Measurements from ENCODE around the gene PRG2.
A peak's percentile ranks its signal among the peaks of the same experiment; 100 is the strongest.
"Not testable (repeated sequence)": the region's sequence is repeated elsewhere in the genome, so short reads cannot be mapped to it uniquely, and the experiment has no call there.

The PRG2 gene

DNA sequence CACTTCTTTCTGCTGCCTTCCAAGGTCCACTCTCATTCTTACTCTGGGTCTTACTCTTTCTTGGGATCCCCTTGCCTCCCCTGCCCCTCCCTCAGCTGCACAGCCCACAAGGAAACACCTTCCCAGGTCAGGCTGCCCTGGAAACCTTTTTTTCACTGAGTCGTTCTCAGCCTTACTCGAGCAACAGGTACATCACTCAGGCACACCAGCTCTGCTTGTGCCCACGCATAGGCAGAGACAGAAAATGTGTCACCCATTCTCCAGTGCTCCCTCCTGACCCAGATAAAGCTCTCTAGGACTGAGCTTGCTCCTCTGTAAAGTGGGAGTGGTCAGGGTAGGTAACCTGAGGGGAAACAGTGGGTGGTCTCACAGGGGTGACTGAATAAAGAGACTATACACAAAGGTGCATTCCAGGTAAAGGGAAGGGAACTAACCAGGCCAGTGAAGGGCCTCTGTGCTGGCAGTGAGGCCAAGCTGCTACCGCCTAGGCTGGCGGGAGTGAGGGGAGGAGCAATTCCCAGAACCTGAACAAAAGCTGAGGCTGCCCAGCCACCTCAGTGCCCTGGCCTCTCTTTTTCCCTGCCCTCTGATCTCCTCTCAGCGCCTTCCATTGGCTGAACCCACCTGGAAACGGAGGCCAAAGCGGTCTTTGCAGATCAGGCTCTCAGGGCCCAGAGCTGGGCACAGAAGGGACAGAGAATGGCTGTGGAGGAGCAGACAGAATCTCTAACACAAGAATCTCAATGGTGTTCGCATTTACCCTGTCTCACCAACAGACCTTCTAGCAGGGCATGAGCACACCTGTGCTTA, 25.4 kb downstream of the PRG2 start:
- no peak for DNase-seq (ENCODE audit: low read depth)

DNA sequence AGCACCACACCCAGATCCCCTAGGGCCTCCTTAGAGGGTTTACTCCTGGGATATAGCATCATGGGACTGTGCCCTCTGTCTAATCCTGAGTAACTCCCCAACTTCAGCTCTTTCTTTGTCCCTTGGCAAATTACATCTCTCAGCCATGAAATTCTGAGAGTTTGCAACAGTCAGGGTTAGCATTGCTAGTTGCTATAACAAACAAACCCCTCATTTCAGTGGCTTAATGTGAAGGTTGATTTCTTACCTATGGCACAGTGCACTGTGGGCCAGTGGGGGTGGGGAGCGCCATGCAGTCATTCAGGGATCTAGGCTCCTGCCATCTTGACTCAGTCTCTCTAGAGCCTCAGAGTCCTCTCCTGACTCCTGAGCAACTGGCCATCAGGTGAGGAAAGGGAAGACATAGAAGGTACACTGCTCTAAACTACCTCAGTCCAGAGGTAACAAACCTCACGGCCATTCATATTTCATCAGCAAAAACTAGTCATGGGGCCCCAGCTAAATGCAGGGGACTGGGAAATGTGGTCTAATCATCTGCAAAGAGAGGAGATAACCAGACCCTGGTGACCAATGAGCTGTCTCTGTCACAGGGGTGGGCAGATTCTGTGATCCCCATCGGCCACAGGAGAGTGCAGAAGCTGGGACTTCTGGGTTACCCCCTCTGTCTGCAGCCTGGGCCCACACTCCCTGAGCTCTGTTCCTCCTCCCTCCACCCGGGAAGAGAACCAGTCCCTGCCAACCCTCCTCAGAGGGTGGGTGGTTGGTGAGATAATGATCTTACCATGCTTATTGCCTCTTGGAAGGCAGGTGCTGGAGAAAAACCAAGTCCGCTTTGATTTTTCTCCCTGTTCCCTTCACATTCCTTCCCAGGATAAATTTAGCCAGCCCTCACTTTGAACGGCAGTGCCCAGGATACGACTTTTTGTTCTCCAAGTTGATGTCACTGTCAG, 27.0 kb downstream of the PRG2 start:
- no peak for DNase-seq (ENCODE audit: low read depth)

DNA sequence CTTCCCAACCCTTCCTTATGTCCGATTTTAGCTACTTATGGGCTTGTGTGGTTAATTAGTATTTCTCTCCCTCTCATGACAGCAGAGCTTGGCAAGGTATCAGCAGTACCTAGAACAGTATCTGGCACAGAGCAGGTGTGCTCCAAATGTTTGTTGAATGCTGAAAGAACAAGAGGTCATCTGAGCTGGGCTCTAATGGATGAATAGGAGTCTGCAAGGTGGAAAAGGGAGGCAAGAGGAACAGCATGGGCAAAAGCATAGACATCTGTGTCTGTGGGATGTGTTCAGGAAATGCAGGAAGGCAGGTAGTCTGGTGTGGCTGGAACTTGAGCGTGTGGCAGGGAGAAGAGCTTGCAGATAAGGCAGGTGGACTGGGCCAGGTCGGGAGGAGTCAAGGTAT, 28.5 kb downstream of the PRG2 start:
- DNase-seq (ENCODE audit: low read depth), result no peak

DNA sequence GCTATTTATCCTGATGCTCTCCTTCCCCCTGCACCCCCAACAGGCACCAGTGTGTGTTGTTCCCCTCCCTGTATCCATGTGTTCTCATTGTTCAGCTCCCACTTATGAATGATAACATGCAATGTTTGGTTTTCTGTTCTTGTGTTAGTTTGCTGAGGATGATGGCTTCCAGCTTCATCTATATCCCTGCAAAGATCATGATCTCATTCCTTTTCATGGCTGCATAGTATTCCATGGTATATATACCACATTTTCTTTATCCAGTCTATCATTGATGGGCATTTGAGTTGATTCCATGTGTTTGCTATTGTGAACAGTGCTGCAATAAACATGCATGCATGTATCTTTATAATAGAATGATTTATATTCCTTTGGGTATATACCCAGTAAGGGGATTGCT, 29.0 kb downstream of the PRG2 start:
- not testable (repeated sequence) for DNase-seq (ENCODE audit: low read depth)

DNA sequence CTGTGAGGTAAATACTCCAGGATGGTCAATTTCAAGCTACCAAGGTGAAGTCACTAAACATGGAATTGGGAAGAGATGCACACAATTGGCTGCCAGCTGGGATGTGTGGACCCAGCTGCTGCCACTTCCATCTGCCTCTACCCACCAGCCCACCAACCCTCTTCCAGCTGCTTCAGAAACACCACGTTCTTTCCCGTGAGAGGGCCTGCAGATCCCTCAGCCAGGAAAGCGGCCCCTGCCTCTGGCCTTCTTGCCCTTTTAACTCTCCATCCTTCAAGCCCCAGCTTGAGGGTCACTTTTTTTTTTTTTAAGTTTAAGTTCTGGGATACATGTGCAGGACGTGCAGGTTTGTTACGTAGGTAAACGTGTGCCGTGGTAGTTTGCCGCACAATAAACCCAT, 29.5 kb downstream of the PRG2 start:
- no peak for DNase-seq (ENCODE audit: low read depth)

DNA sequence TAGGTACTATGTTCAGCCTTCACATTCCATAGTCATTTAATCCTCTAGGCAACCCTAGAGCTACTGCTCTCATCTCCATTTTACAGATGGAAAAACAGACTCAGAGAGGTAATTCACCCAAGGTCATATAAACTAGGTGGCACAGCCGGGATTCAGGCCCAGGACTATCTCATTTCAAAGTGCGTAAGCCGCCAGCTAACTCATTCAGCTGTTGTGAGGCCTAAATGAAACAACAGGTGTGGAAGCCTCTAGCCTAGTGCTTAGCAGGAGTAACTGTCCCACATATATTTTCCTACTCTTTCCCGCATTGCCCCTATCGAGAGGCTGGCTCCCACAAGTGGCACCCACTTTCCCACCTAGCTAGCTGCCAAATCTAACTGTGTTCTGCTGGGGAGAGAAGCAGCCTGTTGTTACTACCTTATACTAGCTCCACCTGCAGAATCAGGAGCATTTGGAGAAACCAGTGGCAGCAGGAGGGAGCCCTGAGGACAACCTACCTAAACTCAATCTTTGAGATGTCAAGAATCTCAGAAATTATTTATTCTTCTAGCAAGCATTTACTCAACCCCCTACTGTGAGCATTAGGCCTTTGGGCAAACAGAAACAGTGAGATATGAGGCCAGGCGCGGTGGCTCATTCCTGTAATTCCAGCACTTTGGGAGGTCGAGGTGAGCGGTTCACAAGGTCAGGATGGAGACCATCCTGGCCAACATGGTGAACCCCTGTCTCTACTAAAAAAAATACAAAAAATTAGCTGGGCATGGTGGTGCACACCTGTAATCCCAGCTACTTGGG, 30.4 kb downstream of the PRG2 start:
- DNase-seq (ENCODE audit: low read depth), result no peak

DNA sequence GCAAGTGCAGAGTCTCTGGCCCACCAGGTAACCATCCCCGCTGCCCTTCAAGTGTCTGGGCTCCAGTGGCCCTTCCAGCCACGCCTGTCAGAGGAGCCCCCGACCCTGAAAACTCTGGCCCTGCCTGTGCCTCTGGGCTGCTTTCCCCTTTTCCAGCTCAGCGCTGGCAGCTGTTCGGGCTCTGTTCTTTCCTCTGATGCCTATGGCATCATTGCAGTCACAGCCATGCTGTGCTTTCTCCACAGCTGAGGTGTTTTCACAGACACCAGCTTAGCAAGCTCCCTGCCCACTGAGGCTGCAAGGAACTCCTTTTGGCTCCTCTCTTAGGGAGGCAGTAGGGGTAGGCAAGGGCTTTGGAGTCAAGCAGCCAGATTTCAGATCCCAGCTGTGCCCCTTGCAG, 31.1 kb downstream of the PRG2 start:
- DNase-seq (ENCODE audit: low read depth), result no peak

DNA sequence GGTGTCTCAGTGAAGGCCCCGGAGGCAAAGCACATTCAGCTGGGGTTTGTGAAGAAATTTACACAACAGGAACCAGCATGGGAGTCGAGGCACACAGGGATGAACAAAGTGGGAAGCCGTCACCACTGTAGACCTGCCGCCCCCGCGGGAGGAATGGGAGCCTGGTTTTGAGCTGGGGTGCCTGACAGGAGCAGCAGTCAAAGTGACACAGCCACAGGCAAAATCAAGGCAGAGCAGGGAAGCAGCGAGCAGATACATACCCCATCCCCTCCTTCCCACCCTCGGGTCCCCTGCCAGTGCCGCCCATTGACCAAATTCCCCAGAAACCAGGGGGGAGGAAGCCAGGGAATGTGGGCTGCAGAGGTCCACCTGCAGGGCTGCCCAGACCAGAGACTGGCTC, 31.5 kb downstream of the PRG2 start:
- DNase-seq (ENCODE audit: low read depth), result no peak

DNA sequence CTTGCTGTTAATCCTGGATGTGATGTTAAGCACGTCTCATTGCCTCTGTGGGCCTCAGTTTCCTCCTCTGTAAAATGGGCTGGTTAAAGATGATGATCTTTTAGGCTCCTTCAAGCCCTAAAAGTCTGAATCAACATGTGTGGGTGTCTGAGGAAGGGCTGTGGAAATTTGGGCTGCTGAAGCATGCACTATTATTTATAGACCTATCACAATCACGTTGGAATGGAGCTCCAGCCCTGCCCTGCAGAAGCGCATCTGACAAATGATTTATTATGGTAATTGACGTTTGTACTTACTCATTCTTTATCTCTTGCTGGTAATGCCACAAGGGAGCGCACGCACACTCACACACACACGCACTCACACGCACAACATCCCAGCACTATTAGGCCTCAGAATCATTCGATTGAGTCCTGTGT, 31.9 kb downstream of the PRG2 start:
- DNase-seq (ENCODE audit: low read depth), result no peak

DNA sequence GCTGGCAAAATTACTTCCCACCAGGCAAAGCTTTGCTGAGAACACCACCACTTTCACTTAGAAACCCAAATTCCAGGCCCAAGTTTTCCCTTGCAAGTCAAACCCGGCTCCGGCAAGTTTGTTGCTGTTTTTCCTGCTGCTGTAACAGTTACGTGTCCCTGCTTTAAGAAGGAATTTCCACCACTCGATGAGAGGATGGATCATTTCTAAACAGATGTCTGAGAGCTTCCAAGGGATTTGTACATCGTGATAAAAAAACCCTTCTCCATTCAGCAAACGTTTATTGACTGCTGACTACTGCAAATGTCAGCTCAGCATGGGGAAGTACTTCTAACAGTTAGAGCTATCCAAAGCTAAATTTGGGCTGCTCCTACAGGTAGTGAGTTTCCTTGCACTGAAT, 32.6 kb downstream of the PRG2 start:
- no peak for DNase-seq (ENCODE audit: low read depth)

DNA sequence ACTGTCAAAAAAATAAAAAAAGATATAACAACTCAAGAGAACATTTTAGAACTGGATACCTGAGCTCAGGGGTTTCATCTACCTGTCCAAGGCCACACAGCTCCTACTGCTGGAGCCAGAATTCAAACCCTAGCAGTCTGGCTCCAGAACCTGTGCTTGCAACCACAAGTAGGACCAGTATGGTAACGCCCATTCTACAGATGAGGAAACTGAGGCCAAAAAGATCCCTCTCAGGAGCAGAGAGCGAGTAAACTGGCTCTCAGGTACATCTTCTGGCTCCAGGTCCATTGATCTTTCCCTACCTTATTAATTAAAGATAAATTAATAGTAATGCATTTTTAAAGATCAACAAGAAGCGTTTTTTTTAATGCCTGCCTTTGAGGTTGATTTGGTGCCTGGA, 33.1 kb downstream of the PRG2 start:
- no peak for DNase-seq (ENCODE audit: low read depth)

DNA sequence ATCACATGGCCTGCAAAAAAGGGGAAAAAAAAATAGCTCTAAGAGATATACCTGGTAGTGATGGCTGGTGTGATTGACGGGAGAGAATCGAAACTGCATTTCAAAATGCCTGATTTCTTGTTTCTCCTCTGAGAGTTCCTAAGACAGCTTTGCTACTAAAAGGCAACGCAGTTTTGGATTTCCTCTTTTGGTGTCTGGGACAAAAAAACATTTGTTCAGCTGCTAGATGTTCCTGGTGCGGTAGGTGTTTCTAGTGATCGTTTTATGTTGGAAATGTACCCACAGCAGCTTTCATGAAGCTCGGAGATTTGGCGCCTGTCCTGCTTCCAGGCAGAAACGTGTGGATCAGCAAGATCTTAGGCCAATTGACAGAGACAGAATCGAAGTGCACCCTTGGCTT, 34.2 kb downstream of the PRG2 start:
- DNase-seq (ENCODE audit: low read depth), result no peak

DNA sequence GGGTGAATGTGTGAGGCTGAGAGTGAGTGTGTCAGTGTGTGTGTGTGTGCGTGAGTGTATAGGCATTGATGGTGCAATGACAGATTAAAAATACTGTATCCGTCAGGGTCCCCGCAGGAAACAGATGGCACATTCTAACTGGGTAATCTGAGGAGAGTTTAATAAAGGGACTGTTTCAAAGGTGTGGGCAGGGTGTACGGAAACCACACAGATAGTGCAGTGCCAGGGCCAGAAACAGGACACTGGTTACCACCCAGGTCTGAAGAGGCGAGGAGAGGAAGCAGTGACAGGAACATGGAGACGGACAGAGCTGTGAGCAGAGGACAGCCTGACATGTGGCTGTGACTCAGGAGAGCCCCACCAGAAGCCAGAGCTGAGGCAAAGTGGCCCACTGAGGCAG, 35.8 kb downstream of the PRG2 start:
- no peak for DNase-seq (ENCODE audit: low read depth)

DNA sequence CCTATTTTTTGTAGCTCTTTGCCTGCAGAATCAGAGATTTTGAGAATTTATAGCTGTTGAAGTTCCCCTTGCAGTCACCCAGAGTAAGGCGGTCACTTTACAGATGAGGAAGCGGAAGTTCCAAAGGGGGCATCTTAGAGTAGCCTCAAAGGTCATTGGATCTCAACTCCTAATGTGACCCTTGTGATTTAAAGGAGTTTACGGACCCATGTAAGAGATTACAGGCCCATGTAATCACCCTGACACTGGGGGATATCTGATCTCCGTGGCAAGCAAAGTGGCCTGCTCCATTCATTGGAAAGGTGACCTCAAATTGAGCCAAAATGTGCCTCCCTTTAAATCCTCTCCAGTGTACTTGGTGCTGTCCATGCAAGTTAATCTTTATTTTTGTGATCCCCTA, 36.6 kb downstream of the PRG2 start:
- no peak for DNase-seq (ENCODE audit: low read depth)

DNA sequence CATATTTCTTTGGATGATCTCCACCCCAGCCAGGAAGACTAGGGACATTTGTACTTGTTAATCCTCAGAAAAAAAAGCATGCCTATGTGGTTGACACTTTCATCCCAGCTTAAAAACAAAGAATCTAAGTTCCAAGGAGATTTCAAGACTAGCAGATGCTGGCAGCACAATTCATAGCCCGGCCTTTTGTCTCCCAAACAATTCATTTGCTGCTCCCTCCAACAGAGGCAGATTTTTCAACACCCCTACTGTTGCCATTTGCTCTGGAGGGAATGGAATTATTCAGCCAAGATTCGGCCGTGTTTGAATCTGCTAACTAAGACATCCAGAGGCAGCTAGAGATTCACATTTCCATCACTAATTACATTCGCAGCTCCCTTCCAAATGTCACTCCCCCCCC, 37.0 kb downstream of the PRG2 start:
- DNase-seq (ENCODE audit: low read depth), result no peak

DNA sequence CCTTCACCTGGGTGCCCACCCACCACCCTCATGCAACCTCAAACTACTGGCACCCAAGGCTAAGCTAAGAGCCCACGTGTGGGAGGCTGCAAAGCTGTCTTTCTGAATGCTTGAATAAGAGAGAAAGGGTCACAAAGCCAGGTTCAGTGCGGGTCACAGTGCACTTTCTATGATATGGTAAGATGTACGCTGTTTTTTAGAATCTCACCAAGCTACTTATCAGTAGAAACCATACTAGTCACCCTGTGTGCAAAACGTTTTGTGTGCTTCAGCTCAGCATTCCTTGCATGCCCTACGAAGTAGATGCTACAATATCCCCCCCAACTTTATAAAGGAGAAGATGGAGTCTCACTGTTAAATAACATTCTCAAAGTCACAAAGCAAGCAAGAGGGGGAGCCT, 37.4 kb downstream of the PRG2 start:
- DNase-seq (ENCODE audit: low read depth), result no peak

DNA sequence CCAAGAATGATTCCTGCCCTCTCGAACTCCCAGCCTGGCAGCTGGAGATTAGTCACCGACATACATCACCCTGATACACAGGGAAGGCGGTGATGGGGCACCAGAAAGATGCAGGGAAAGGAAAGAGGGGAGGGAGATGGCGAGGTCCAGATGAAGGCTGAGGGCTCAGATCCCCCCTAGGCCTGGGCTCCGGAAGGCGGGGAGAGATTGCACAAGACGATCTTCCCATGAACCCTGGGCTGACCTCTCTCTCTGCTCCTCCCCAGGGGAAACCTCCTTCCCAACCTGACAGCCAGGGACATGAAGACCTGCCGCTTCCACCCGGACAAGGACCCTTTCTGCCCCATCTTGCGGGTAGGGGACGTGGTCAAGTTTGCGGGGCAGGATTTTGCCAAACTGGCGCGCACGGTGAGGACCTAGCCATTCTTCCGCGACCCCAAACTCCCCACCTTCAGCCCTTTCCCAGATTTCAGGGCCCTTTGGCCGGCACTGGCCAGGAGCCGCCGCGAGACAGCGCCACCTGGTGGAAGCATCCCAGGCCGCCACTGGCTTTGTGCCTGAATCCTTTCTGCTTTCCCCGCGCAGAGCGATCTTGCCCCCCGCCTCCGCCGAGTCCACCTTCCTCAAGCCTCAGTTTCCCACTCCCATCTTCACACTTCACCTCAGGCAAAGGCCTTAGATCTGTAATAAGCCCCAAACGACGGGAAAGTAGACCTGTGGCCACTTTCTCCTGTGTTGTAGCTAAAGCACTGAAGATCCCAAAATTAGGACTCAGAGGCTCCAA, 40.8 kb downstream of the PRG2 start:
- DNase-seq (ENCODE audit: low read depth), result peak; percentile 66

DNA sequence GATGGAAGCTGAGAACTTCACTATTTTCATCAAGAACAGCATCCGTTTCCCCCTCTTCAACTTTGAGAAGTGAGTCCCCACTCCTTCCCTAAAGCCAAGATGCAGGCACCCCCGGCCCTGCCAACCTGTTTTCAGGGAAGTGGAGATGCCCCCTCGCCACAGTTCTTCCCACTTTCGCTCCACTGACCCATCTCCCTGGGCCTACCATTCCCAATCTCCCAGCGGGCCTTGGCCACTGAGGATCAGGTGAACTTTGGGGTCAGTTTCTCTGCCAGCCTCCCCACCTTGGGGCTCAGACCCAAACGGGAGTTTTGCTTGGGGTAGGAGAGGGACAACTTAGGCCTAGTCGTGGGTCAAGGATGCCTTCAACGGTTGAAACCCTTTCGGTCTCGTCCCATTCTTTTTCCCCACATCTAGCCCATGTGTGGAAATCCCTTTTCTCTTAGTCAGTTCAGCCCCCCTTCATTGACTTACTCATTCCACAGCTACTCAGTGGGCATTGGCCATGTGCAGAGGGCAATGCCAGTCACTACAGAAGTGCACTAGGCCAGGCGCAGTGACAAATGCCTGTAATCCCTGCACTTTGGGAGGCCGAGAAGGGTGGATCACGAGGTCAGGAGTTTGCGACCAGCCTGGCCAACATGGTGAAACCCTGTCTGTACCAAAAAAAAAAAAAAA, 41.7 kb downstream of the PRG2 start:
- no peak for DNase-seq (ENCODE audit: low read depth)

DNA sequence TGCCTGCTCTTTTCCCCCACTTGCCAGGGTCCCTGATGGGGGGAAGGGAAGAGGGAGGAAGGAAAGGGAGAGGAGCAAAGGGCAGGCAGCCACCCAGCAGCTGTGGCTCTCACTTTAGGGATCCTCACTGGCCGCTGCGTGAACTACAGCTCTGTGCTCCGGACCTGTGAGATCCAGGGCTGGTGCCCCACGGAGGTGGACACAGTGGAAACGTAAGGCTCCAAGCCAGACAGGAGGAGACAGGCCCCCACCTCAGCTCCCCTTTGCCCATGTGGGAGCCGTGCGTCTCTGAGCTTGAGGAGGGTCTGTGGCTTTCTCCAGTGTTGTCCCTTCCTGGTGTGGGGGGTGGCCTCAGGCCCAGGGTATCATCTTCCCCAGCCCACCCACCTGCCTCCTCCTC, 42.4 kb downstream of the PRG2 start:
- DNase-seq (ENCODE audit: low read depth), result no peak

DNA sequence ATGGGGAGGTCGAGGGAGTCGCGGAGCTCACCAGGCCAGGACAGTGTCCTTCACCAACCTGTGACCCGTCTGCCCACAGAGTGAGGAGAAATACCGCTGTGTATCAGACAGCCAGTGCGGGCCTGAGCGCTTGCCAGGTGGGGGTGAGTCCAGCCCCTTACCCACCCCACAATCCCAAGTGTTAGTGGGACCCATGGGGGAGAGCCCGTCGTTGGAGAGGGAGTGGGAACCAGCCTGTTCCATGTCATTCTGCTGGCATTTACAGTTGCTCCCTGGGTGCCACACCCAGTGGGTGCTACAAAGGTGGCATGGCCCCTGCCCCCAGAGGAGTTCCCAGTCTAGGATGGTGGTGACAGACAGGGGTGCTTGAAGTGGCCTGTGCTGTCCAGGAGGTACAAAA, 43.1 kb downstream of the PRG2 start:
- DNase-seq (ENCODE audit: low read depth), result no peak

DNA sequence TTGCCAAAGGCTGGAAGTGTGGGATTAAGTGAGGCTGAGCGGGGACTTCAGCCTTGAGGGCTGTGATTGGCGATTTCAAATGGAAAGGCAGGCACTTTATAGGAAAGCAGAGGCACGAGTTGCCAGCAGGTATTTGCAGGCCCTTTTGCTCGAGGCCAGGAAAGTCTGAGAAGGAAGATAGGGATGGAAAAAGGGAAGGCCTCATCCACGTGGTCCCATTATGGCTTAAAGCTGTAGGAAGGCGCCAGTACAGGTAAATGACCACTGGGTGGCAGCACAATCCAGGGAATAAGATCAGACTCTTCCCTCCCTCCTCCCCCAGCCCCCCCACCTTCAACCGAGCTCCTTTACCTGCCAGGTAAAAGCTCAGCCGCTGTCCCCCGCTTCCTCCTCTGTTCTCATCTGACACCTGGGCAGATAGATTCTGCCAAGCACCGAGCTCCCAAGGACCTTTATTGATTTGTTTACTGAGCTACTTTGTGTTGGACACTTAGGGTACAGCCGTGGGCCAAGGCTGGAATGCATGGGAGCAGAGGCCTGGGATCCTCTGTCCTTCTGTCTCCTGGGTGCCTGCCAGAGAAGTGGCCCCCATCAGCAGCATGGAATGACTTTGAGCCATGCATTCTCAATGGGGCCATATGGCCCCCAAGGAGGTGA, 44.8 kb downstream of the PRG2 start:
- DNase-seq (ENCODE audit: low read depth), result peak; percentile 34

All from stimulated activated CD8-positive, alpha-beta memory T cell treated with anti-CD3 and anti-CD28 coated beads, Interleukin-15, amount 100 ng/mL, for 24 hours (primary cell).